RCC 7860 (cell line): ENCODE measurements around the gene NDUFA3.
A peak's percentile ranks its signal among the peaks of the same experiment; 100 is the strongest.

Experiments used
- DNase-seq: peaks from one replicate; pipeline ENCODE4 v3.0.0-alpha.2; 2015; ENCODE audit warnings: low spot score
- FAIRE-seq: peaks from 2 replicates; lab custom pipeline; 2012; peaks lifted over from hg19 to GRCh38; lab: Jason Lieb, UNC

NDUFA3 gene

GRCh38 chr19:54107876-54108490, 5.3 kb downstream of the NDUFA3 start:
- FAIRE-seq (no peak), DNase-seq (no peak)

DNA sequence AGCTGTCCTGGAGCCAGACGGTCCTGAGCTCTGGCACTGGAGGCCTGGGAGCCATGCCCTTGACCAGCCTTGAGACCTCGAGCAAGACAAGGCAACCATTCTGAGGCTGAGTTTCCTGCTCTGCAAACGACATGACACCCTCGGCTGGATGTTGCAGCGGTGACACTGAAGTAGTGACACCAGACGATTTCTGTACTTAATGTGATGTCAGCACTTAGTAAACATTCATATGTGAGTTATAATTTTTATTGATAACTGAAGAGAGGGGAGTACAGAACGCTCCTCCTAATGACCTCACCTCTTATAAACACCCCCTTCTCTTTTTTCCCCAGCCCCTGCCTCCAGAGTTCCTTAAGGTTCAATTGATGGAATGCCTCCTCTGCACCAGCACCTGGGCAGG, 5.8 kb downstream of the NDUFA3 start:
- no peak for FAIRE-seq
- no peak for DNase-seq

GRCh38 chr19:54109651-54110050, 7.0 kb downstream of the NDUFA3 start:
- DNase-seq: no peak
- no peak for FAIRE-seq

- no peak for FAIRE-seq
- no peak for DNase-seq
Measured at GRCh38 chr19:54114340-54115108, 11.9 kb downstream of the NDUFA3 start.

GRCh38 chr19:54115109-54116063, 12.7 kb downstream of the NDUFA3 start, which contains the start of the genes PRPF31 and TFPT:
Gene PRPF31 (plus strand): TSS chr19:54115754. CDS start chr19:54118279, 2,525 bp downstream.
Gene TFPT (minus strand): TSS chr19:54115657. CDS start chr19:54115269, 388 bp downstream.
- FAIRE-seq (peak; percentile 66), DNase-seq (peak; percentile 87)

DNA sequence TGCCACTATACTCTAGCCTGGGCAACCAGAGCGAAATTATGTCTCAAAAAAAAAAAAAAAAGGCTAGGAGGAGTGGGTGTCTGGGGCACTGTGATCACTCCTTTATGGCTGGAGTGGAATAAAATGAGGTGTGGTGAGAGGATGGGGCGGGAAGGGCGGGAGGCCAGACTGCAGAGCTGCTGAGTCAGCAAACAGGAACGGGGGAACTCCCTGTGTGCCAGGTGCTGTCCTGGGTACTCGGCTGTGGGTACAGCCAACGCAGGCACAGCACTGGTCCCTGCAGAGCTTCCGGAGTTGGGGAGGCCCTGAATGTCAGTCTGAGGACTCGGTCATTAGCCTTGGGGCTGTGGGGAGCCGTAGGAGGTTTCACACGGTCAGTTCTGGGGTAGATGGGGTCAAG, 18.6 kb downstream of the NDUFA3 start:
- DNase-seq: no peak
- FAIRE-seq: no peak

DNA sequence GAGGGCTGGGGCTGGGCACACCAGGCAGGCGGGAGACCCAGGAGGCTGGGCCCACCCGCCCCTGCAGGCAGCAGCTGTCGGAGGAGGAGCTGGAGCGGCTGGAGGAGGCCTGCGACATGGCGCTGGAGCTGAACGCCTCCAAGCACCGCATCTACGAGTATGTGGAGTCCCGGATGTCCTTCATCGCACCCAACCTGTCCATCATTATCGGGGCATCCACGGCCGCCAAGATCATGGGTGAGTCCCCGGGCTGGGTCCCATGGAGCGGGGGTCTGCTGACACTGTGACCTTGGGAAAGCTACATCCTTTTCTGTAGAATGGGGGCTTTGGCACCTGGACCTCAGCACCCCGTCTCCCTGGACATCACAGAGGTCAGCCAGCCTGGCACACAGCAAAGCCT, 21.0 kb downstream of the NDUFA3 start:
- FAIRE-seq (no peak), DNase-seq (no peak)

GRCh38 chr19:54124393-54124792, 21.7 kb downstream of the NDUFA3 start:
- FAIRE-seq: no peak
- DNase-seq: no peak

DNA sequence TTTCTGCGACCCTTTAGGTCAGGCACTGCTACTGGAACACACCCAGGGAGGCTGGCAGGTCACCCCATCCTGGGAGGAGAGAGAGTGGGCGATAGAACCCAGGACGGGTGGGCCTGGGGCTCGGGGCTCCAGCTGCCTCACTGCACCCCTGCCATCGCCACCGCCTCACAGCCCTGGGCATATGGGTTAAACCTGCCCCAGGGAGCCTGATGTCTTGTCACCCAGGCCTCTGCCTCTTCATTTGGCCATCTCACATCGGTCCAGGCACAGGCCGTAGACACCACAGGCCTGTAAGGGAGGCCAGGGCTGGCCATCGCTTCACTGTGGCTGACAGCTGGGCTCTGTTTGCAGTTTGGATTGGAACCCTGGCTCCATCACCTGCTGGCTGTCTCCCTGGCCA, 23.1 kb downstream of the NDUFA3 start:
- FAIRE-seq (no peak), DNase-seq (no peak)

- FAIRE-seq (no peak), DNase-seq (no peak)
Measured at GRCh38 chr19:54127688-54128440, 25.2 kb downstream of the NDUFA3 start.

DNA sequence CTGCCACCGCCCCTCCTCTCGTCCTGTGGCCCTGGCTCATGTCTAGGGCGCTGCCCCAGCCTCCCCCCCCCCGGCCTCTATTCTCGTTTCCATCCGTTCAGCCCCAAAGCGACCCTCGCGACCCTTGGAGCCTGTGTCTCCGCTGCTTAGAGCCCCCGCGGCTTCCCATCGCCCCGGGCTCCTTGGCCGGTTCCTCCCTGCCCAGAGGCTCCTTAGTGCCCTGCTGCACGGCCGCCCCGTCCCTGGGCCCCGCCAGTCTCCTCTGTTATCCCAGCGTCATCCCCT, 25.7 kb downstream of the NDUFA3 start:
- FAIRE-seq: no peak

DNA sequence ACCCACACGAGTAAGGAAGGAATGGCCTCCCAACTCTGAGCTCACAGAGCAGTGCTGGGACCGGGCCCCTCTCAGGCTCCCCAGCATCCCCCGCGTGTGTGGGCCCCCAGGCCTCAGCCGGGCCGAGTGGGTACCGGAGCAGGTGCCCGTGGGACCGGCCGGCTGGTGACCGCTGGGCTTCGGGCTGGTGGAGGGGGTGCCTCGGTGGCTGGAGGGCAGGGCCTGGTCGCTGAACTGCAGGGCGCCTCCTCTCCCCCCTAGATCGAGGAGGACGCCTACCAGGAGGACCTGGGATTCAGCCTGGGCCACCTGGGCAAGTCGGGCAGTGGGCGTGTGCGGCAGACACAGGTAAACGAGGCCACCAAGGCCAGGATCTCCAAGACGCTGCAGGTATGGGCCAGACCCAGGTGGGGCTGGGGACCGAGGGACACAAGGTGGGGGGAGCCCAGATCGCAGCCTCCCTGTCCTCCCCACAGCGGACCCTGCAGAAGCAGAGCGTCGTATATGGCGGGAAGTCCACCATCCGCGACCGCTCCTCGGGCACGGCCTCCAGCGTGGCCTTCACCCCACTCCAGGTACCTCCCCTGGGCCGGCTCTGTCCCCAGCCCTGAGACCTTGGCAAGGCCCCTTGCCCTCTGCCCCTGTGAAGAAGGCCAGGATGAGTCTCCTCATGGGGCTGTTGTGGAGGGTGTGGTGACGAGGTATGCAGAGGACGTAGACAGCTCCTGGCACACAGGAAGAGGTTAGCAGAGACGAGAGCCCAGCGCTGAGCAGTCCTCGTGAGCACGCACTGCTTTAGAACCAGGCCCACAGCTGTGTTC, 26.4 kb downstream of the NDUFA3 start:
- DNase-seq: no peak
- no peak for FAIRE-seq

More for the DNA sequence above, 25.7 kb downstream of the NDUFA3 start:
- no peak for DNase-seq

- DNase-seq: no peak
- FAIRE-seq: no peak
Measured at GRCh38 chr19:54129617-54129996, 27.0 kb downstream of the NDUFA3 start.

DNA sequence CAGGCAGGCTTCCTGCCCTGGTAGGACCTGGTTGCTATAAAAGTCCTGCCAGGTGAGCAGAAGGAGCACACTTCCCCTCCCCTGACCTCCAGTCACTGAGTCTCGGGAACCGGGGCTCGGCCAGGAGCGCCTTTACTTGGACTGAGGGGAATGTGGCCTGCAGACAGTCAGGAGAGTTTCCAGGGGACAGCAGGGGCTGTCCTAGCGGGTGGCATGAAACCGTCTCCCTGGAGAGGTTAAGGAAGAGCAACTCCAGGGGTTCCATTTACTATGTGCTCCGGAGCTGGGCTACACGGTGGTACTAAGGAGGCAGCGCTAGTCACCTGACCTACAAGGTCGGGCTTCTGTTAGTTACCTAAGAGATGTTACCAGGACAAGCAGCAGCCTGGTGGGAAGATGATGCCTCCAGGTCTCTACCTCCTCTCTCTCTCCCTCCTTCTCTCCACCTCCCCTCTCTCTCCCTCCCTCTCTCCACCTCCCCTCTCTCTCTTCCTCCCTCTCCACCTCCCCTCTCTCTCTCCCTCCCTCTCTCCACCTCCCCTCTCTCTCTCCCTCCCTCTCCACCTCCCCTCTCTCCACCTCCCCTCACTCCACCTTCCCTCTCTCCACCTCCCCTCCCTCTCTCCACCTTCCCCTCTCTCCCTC, 30.8 kb downstream of the NDUFA3 start:
- FAIRE-seq (no peak), DNase-seq (no peak)

GRCh38 chr19:54133957-54134590, 31.4 kb downstream of the NDUFA3 start:
- no peak for DNase-seq
- FAIRE-seq: no peak

- no peak for FAIRE-seq
Measured at GRCh38 chr19:54136086-54136863, 33.6 kb downstream of the NDUFA3 start.

DNA sequence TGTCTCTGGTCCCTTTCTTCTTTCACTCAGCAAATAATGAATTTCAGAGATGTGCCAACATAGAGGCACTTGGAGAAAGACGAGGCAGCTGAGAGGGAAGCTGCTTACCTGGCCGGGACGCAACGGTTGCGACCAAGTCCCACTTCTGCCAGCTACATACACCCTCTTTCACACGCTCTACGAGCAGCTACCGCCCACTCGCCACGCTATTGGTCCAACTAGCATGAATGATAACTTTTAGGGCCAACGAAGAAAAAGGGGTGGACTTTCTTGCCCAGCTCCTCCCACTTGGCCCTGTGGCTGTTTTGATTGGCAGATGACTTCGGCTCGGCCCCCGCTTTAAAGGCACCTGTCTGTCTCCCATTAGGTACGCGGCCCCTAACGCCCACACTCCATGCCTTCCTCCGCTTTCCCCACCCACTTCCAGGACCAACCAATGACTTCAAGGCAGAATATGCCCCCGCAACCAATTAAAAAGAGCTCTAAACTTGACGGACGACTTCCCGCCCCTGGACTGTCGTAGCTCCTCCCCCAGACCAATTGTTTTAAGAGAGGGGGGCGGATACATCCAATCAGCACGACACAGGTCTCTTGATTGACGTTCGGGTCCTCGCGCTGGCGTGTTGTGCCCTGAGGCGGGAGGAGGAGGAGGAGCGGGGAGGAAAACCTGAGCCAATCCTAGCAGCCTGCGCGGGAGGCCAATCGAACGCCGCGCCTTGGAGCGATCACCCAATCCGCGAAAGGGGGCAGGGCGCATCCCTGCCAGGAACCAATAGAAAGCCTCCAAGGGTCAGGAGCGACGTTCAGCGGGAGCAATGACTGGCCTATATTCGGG, 34.4 kb downstream of the NDUFA3 start:
- peak; percentile 97 for FAIRE-seq
- peak; percentile 99 for DNase-seq

More at GRCh38 chr19:54136086-54136863, 33.6 kb downstream of the NDUFA3 start:
- no peak for DNase-seq
